Right atrium auricular region (tissue), 2 donors: Measurements from ENCODE around the gene CELSR1. TPM values are rescaled to one million over a fixed set of nuclear protein-coding genes. Genes with fewer than 3 reads are reported as not detected.
A peak's percentile ranks its signal among the peaks of the same experiment; 100 is the strongest.

Experiments
- DNase-seq: peaks from one replicate; pipeline ENCODE4 v3.0.0-alpha.2; 2019; ENCODE audit warnings: low spot score
- H3K27ac ChIP-seq, 2 donors: fragments of 200-600 bp; sonication (generic); 1 replicate in 1 of 2; 2 replicates in 1 of 2; pipeline ENCODE4 v1.5.1; 2016 to 2019
- H3K27me3 ChIP-seq, 2 donors: fragments of 200-600 bp; sonication (generic); one replicate each; pipeline versions ENCODE4 v1.5.1 to v1.6.0; 2017 to 2019
- H3K36me3 ChIP-seq: fragments of 200-600 bp; sonication (generic); one replicate; pipeline ENCODE4 v1.5.1; 2016
- H3K4me1 ChIP-seq, 2 donors: fragments of 200-600 bp; sonication (generic); one replicate each; pipeline versions ENCODE4 v1.5.1 to v1.6.0; 2017 to 2019
- H3K4me3 ChIP-seq, 2 donors: fragments of 200-600 bp; sonication (generic); 1 replicate in 1 of 2; 2 replicates in 1 of 2; pipeline ENCODE4 v1.5.1; 2017 to 2019; ENCODE audit warnings: mild to moderate bottlenecking in 1 of 2, moderate library complexity in 1 of 2
- H3K9me3 ChIP-seq, 2 donors: fragments of 200-600 bp; sonication (generic); one replicate each; pipeline ENCODE4 v1.5.1; 2019
- total RNA-seq, 2 donors: library from RNA; depleted of rRNA; stranded (reverse); fragments of >200 nt; gene quantifications; one replicate each; pipeline ENCODE4 v1.1.0, GENCODE V29; 2016
- TF ChIP-seq, protein P1 (sequence below), 2 donors: fragments of 200-600 bp; sonication (generic); IDR thresholded peaks; one replicate each; pipeline ENCODE4 v1.5.1; 2019; ENCODE audit warnings: antibody characterized with exemption in 2 of 2

Gene CELSR1
- total RNA-seq, 2 donors from 2014 or later: 7.1 to 9.6 TPM

DNA sequence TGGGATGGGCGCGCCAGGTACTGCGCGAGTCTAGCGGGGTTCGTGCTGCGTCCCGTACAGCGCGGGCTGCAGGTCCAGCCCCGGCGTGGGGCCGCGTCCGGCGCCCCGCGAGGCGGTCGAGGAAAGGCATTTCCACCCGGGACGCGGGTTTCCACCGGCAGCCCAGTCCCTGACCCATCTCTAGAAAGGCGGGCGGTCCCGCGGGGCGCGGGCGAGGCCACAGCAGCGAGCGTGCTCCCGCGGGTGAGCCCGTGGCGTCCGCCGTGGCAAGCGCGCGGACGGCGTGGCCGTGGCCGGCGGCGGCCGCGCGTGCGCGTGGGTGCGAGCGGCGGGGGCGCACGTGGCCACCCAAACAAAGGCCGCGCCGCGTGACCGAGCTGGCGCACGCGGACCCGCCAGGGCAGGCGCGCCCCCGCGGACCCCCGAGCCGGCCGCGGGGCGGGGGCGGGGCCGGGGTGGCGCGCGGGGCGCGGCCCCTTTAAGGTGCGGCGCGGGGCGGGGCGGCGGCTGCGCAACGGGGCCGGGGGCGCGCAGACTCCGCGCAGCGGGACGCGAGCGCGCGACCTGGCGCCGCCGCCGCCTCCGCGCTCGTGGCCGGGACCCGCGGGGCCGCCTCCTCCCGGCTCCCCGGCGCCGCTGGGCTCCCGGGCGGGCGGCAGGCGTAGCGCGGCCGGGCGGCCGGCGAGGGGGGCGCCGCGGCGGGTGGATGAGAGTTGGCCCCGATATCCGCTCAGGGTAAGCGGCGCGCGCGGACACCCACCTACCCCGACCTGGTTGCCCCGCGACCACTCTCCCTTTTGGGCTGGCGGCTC, 39.3 kb upstream of the CELSR1 start:
- Histone ChIP-seq H3K36me3 (no peaks in the 10 kb centered on the region), H3K27me3 (no peaks in the 10 kb centered on the region), H3K27ac (peak overlapping the region; percentile 91 to 94), H3K4me3 (peak overlapping the region; percentile 73 to 81), H3K4me1 (peaks cover 0 to 80% of the 10 kb centered on the region in 2 donors), H3K9me3 (no peaks in the 10 kb centered on the region)
- TF ChIP-seq, protein P1, sequence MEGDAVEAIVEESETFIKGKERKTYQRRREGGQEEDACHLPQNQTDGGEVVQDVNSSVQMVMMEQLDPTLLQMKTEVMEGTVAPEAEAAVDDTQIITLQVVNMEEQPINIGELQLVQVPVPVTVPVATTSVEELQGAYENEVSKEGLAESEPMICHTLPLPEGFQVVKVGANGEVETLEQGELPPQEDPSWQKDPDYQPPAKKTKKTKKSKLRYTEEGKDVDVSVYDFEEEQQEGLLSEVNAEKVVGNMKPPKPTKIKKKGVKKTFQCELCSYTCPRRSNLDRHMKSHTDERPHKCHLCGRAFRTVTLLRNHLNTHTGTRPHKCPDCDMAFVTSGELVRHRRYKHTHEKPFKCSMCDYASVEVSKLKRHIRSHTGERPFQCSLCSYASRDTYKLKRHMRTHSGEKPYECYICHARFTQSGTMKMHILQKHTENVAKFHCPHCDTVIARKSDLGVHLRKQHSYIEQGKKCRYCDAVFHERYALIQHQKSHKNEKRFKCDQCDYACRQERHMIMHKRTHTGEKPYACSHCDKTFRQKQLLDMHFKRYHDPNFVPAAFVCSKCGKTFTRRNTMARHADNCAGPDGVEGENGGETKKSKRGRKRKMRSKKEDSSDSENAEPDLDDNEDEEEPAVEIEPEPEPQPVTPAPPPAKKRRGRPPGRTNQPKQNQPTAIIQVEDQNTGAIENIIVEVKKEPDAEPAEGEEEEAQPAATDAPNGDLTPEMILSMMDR (IDR thresholded peaks at IDR 0.05): no peak
- no peak for DNase-seq

DNA sequence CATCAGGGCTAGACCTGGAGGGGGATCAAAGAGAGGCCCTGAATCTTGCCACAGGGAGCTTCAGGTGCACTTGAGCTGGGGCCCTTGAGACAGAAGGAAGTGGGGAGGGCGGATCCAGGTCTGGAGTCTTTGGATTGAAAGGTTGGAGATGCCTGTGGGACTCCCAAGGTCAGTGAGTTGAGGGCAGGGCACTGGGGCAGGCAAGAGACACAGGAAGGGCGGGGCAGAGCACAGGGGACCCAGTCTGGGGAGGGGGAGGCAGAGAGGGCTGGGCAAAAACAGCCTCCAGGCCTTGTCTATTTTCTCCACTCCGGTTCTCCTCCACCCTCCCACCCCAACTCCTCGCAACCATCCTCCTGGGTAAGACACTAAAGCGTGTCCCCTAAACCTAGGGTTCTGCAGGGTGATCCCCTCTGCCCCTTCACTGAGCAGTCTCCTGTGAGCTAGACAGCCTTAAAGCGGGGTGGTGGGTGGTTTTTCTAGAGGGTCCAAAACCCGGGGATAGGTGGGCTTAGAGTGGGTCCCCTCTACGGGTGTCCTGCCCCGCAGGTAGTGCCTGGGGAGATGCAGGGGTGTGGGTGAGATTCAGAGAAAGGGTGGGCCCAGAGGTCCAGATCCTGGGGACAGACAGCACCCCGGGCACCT, 38.6 kb upstream of the CELSR1 start:
- peak overlapping the region; percentile 52 for H3K4me3 ChIP-seq
- no peaks in the 10 kb centered on the region for H3K9me3 ChIP-seq
- DNase-seq: no peak
- H3K4me1 ChIP-seq: peaks cover 0 to 73% of the 10 kb centered on the region in 2 donors
- H3K27me3 ChIP-seq: no peaks in the 10 kb centered on the region
- TF ChIP-seq, protein P1 (IDR thresholded peaks at IDR 0.05): no peak
- no peaks in the 10 kb centered on the region for H3K36me3 ChIP-seq
- peak overlapping the region; percentile 86 to 91 for H3K27ac ChIP-seq

DNA sequence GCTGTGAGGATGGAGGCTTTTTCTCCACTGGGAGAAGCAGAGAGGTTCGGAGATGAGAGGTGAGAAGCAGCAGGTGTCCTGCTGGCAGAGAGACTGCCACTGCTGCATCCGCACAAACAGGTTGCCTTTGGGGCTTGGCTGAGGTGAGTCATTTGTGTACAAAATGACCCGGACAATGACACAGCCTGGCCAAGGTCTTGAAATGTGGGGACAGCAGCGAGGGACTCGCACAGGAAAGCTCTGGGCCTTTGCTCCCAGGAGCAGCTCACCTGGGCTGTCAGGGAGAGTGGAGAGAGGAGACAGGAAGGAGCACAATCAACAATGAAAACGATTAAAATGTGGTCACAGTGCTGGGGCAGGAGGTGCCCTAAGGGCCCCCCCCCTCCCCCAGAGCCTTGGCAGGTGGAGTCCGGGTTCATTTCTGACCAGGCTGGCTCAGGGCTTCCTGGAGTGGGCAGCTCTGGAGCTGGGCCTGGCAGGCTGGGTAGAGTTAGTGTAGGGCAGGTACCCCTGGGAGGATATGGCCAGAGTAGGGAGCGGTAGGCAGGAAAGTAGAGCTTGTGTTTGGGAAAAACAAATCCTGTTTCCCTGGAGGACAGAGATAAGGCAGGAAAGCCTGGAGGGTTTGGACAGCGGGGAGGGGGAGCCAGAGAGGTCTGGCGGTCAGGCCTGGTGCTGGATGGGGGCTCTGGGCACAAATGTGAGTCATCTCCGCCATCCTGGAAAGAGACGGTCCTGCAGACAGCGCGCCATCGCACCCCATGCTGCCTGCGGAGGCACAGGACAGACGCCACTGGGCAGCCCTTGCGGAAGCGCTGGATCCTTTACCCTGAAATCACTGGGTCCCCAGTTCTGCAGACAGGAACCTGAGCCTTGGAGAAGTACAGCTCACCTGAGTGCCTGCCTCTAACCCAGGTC, 37.8 kb upstream of the CELSR1 start:
- Histone ChIP-seq H3K27me3 (no peaks in the 10 kb centered on the region), H3K36me3 (no peaks in the 10 kb centered on the region), H3K4me1 (peaks cover 0 to 65% of the 10 kb centered on the region in 2 donors), H3K27ac (peak overlapping the region; percentile 86 to 91), H3K9me3 (no peaks in the 10 kb centered on the region), H3K4me3 (peak overlapping the region; percentile 52)
- DNase-seq: no peak
- TF ChIP-seq, protein P1 (IDR thresholded peaks at IDR 0.05): no peak

DNA sequence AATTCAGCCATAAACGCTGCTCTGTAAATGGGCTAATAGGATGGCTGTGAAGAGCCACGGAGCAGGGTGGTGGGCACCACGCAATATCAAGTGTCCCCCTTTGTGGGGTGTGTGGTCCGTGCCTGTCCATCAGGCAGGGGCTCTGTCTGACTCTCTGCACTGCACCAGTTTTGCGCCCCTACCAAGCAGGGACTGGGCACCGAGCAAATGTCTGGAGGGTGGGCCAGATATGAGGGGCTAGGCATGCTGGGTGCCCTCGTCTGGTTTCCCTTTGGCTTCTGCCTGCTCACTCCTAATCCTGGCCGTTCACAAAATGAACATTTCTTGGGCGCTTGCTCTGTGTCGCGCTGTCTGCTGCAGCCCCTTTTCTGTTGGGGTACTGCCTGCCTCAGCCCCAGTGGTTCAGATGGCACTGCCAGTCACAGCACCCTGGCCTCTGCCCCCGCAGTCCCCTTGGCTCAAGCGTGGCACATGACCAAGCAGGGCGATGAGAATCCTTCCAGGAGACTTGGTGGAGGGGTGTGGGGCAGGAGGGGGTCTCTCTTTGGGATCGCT, 37.1 kb upstream of the CELSR1 start:
- Histone ChIP-seq H3K9me3 (no peaks in the 10 kb centered on the region), H3K27me3 (no peaks in the 10 kb centered on the region), H3K36me3 (no peaks in the 10 kb centered on the region), H3K27ac (peak overlapping the region; percentile 86 to 91), H3K4me3 (no peak overlapping the region), H3K4me1 (peaks cover 0 to 58% of the 10 kb centered on the region in 2 donors)
- TF ChIP-seq, protein P1 (IDR thresholded peaks at IDR 0.05): no peak
- no peak for DNase-seq

DNA sequence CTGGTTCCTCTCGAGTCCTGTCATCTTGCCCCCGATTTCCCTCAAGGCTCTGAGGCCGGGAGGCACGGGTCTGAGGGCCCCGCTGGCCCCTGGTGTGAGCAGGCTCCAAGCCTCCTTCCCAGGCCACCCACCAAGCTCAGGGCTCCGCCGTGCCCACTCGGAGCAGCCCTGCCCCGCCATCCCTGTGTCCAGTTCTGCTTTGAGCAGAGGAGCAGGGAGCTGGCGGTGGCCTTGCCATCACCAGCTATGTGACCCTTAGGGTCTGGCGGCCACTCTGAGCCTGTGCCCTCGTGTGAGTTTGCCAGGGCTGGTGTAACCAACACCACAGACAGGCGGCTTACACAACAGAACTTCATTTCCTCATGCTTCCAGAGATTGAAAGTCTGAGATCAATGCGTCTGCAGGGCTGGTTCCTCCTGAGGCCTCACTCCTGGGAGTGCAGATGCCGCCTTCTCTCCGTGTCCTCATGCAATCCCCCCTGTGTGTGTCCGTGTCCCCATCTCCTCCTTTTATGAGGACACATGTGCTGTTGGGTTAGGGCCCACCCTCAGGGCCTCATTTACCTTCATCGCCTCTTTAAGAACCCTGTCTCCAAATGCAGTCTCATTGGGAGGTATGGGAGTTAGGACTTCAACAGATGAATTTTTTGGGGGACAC, 36.5 kb upstream of the CELSR1 start:
- H3K9me3 ChIP-seq: no peaks in the 10 kb centered on the region
- no peak overlapping the region for H3K4me3 ChIP-seq
- no peaks in the 10 kb centered on the region for H3K36me3 ChIP-seq
- TF ChIP-seq, protein P1 (IDR thresholded peaks at IDR 0.05): no peak
- peak overlapping the region; percentile 86 to 91 for H3K27ac ChIP-seq
- peaks cover 0 to 51% of the 10 kb centered on the region in 2 donors for H3K4me1 ChIP-seq
- no peak for DNase-seq
- H3K27me3 ChIP-seq: no peaks in the 10 kb centered on the region
